Neuronal stem cell (in vitro differentiated cells): ENCODE results near the gene SLC7A5.

Source experiments
- DNase-seq: peaks from one replicate; pipeline ENCODE4 v3.0.0-alpha.2; 2013; ENCODE audit warnings: low spot score
- H2AFZ ChIP-seq: one replicate; pipeline ENCODE4 v1.6.1; 2013; ENCODE audit warnings: mild to moderate bottlenecking, low read length, inconsistent platforms
- H2AK5ac ChIP-seq: 2 replicates; pipeline ENCODE4 v1.6.1; 2013; ENCODE audit warnings: low read depth, mild to moderate bottlenecking, inconsistent platforms, low read length, moderate library complexity, mixed read lengths
- H2BK120ac ChIP-seq: 2 replicates; pipeline ENCODE4 v1.6.1; 2013; ENCODE audit warnings: low read depth, mild to moderate bottlenecking, inconsistent platforms, low read length, moderate library complexity, mixed read lengths
- H2BK12ac ChIP-seq: one replicate; pipeline ENCODE4 v1.6.1; 2013; ENCODE audit warnings: low read length, inconsistent platforms
- H2BK15ac ChIP-seq: 2 replicates; pipeline ENCODE4 v1.6.1; 2013; ENCODE audit warnings: mild to moderate bottlenecking, low read length, inconsistent platforms, mixed read lengths
- H2BK5ac ChIP-seq: one replicate; pipeline ENCODE4 v1.6.1; 2013; ENCODE audit warnings: inconsistent platforms, mild to moderate bottlenecking, low read length, moderate library complexity
- H3K14ac ChIP-seq: one replicate; pipeline ENCODE4 v1.6.1; 2013; ENCODE audit warnings: low read length, inconsistent platforms
- H3K18ac ChIP-seq: 2 replicates; pipeline ENCODE4 v1.6.1; 2013; ENCODE audit warnings: low read length, inconsistent platforms
- H3K23ac ChIP-seq: 2 replicates; pipeline ENCODE4 v1.6.1; 2013; ENCODE audit warnings: low read depth, mild to moderate bottlenecking, mixed read lengths, low read length, inconsistent platforms; ENCODE audit not compliant: poor library complexity
- H3K27ac ChIP-seq: replicated peaks from 3 replicates; pipeline ENCODE4 v1.5.1; 2013; ENCODE audit warnings: low read length, inconsistent platforms
- H3K27me3 ChIP-seq, 3 experiments: 2 replicates each; pipeline ENCODE4 v1.6.1; 2013; ENCODE audit warnings: low read length in 3 of 3, mild to moderate bottlenecking in 2 of 3, inconsistent platforms in 1 of 3, low read depth in 1 of 3, mixed read lengths in 1 of 3, moderate library complexity in 1 of 3; ENCODE audit not compliant: control insufficient read depth in 3 of 3, insufficient read depth in 3 of 3
- H3K36me3 ChIP-seq, 2 donors: replicated peaks in 1 of 2; 2 replicates each; pipeline ENCODE4 v1.6.1; 2013; ENCODE audit warnings: low read length in 2 of 2; ENCODE audit not compliant: control insufficient read depth in 2 of 2, insufficient read depth in 2 of 2
- H3K4ac ChIP-seq: 2 replicates; pipeline ENCODE4 v1.6.1; 2013; ENCODE audit warnings: inconsistent platforms, mild to moderate bottlenecking, low read length, moderate library complexity
- H3K4me1 ChIP-seq, 2 donors: 1 replicate in 1 of 2; 2 replicates in 1 of 2; pipeline ENCODE4 v1.6.1; 2013; ENCODE audit warnings: low read length in 2 of 2, low read depth in 1 of 2; ENCODE audit not compliant: control insufficient read depth in 2 of 2, insufficient read depth in 1 of 2
- H3K4me2 ChIP-seq: one replicate; pipeline ENCODE4 v1.6.1; 2013; ENCODE audit warnings: mild to moderate bottlenecking, low read length, inconsistent platforms; ENCODE audit not compliant: insufficient read depth, poor library complexity, severe bottlenecking
- H3K4me3 ChIP-seq, 2 donors: 2 replicates each; pipeline ENCODE4 v1.5.1; 2013; ENCODE audit warnings: low read length in 2 of 2, mild to moderate bottlenecking in 2 of 2, inconsistent platforms in 1 of 2, moderate library complexity in 1 of 2
- H3K79me1 ChIP-seq: one replicate; pipeline ENCODE4 v1.6.1; 2013; ENCODE audit warnings: low read depth, mild to moderate bottlenecking, inconsistent platforms, low read length, moderate library complexity
- H3K9ac ChIP-seq: one replicate; pipeline ENCODE4 v1.6.1; 2013; ENCODE audit warnings: mild to moderate bottlenecking, low read depth, low read length, inconsistent platforms; ENCODE audit not compliant: poor library complexity
- H3K9me3 ChIP-seq, 2 donors: replicated peaks in 1 of 2; 2 replicates each; pipeline versions ENCODE3 to v1.6.1; 2013; ENCODE audit warnings: low read length in 2 of 2, mild to moderate bottlenecking in 2 of 2, inconsistent platforms in 1 of 2, low read depth in 1 of 2, mixed read lengths in 1 of 2, moderate library complexity in 1 of 2; ENCODE audit not compliant: control insufficient read depth in 2 of 2, insufficient read depth in 1 of 2
- H4K8ac ChIP-seq: one replicate; pipeline ENCODE4 v1.6.1; 2013; ENCODE audit warnings: low read depth, mild to moderate bottlenecking, inconsistent platforms, low read length, moderate library complexity
- H4K91ac ChIP-seq: one replicate; pipeline ENCODE4 v1.6.1; 2013; ENCODE audit warnings: low read length, low read depth, mild to moderate bottlenecking, inconsistent platforms; ENCODE audit not compliant: poor library complexity
- WGBS, 2 donors: extraction: QIAGEN DNeasy Blood & Tissue Kit; methylation state at CpG; one replicate each; pipeline ENCODE4 v1.1.7; 2013; ENCODE audit warnings: missing lambda C conversion rate in 2 of 2, mixed read lengths in 1 of 2; ENCODE audit not compliant: insufficient read length in 2 of 2, insufficient replicate concordance in 1 of 2; ENCODE audit errors: extremely low coverage in 2 of 2; 5-methylcytosine and 5-hydroxymethylcytosine counted together

Gene SLC7A5

DNA sequence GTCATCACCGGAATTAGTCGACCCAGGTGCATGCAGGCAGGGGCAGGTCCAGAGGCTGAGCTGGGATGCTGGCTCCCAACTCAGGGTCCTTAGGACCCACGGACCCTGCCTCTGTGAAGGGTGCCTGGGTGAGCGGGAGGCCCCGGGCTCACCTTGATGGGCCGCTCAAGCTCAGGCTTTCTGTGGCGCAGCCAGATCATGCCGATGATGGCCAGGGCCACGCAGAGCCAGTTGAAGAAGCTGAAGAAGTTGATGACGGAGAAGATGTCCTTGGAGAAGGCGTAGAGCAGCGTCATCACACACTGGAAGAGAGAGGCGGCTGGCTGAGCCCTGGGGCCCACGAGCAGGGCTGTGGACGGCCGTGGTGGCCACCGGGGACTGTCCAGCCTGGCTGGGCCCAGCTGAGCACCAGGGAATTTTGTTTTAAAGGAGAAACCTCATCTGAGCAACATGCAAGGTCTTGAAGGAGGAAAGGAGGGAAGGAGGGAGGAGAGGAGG lies 32.9 kb downstream of the SLC7A5 start:
- no peak overlapping the region for H2BK120ac ChIP-seq
- peaks cover 21 to 68% of the 10 kb centered on the region in 2 donors for H3K36me3 ChIP-seq
- H3K9me3 ChIP-seq, result no peaks in the 10 kb centered on the region
- H3K23ac ChIP-seq, result no peak overlapping the region
- H3K4ac ChIP-seq, result no peak overlapping the region
- no peak overlapping the region for H3K27ac ChIP-seq
- no peak overlapping the region for H2BK15ac ChIP-seq
- H4K8ac ChIP-seq, result no peak overlapping the region
- no peak overlapping the region for H4K91ac ChIP-seq
- peak overlapping the region; percentile 87 for H3K18ac ChIP-seq
- H3K4me3 ChIP-seq, result no peak overlapping the region
- peak overlapping the region; percentile 13 for H2BK5ac ChIP-seq
- no CpG with 5 or more reads among the region's 17 CpGs for WGBS, 2 donors
- H3K79me1 ChIP-seq, result peaks cover 1% of the 10 kb centered on the region
- peaks cover 0 to 7% of the 10 kb centered on the region in 2 donors for H3K4me1 ChIP-seq
- no peaks in the 10 kb centered on the region for H3K27me3 ChIP-seq
- peak overlapping the region; percentile 81 for H2AK5ac ChIP-seq
- no peak overlapping the region for H3K4me2 ChIP-seq
- no peak overlapping the region for H2AFZ ChIP-seq
- H3K14ac ChIP-seq, result peak overlapping the region; percentile 31
- no peak overlapping the region for H3K9ac ChIP-seq
- no peak for DNase-seq
- H2BK12ac ChIP-seq, result peak overlapping the region; percentile 4

DNA sequence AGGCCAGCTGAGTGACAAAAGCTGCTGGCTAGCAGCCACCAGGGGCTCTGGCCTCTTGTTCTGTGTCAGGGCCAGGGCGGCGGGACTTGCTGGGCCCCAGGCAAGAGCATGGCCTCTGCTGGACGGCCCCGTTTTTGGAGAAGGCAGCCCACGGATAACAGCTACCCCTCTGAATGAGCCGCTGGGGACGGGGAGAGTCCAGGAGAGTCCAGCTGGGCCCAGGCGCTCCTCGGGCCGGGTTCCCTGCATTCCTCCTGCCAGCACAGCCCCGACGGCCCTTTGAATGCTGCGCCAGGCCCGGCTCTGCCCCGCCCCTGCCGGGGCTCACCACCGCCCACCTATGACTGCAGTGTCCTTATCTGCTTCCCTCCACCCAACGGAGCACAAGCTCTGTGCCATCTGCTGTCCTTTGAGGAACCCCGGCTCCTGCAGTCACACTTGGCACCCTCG lies 33.4 kb downstream of the SLC7A5 start:
- H3K27ac ChIP-seq, result no peak overlapping the region
- no peak overlapping the region for H2BK15ac ChIP-seq
- peaks cover 21 to 66% of the 10 kb centered on the region in 2 donors for H3K36me3 ChIP-seq
- H3K9ac ChIP-seq, result no peak overlapping the region
- H3K4ac ChIP-seq, result no peak overlapping the region
- no peak overlapping the region for H4K91ac ChIP-seq
- H3K14ac ChIP-seq, result peak overlapping the region; percentile 31
- H2AFZ ChIP-seq, result no peak overlapping the region
- peak overlapping the region; percentile 4 for H2BK12ac ChIP-seq
- peaks cover 1% of the 10 kb centered on the region for H3K79me1 ChIP-seq
- H2BK5ac ChIP-seq, result peak overlapping the region; percentile 13
- no peak overlapping the region for H3K18ac ChIP-seq
- peaks cover 0 to 7% of the 10 kb centered on the region in 2 donors for H3K4me1 ChIP-seq
- WGBS, 2 donors, result no CpG with 5 or more reads among the region's 20 CpGs
- H3K9me3 ChIP-seq, result no peaks in the 10 kb centered on the region
- H4K8ac ChIP-seq, result no peak overlapping the region
- no peaks in the 10 kb centered on the region for H3K27me3 ChIP-seq
- no peak overlapping the region for H3K23ac ChIP-seq
- H2AK5ac ChIP-seq, result peak overlapping the region; percentile 81
- no peak overlapping the region for H3K4me2 ChIP-seq
- no peak for DNase-seq
- H3K4me3 ChIP-seq, result no peak overlapping the region
- H2BK120ac ChIP-seq, result no peak overlapping the region

- peak overlapping the region; percentile 82 for H2BK5ac ChIP-seq
- no peak overlapping the region for H3K27ac ChIP-seq
- H2BK12ac ChIP-seq, result peak overlapping the region; percentile 22
- H3K4me2 ChIP-seq, result peak overlapping the region; percentile 11
- H2AFZ ChIP-seq, result no peak overlapping the region
- H3K36me3 ChIP-seq, result peaks cover 21 to 68% of the 10 kb centered on the region in 2 donors
- H3K9me3 ChIP-seq, result no peaks in the 10 kb centered on the region
- H3K14ac ChIP-seq, result peak overlapping the region; percentile 38
- peak overlapping the region; percentile 70 for H2AK5ac ChIP-seq
- peak overlapping the region; percentile 38 for H3K18ac ChIP-seq
- H3K79me1 ChIP-seq, result peaks cover 1% of the 10 kb centered on the region
- peak overlapping the region in 1 of 2 donors; percentile 20 for H3K4me3 ChIP-seq
- no CpG with 5 or more reads among the region's 24 CpGs for WGBS, 2 donors
- peak overlapping the region; percentile 65 for H4K8ac ChIP-seq
- no peak overlapping the region for H4K91ac ChIP-seq
- H3K23ac ChIP-seq, result peak overlapping the region; percentile 43
- peak overlapping the region; percentile 26 for H2BK15ac ChIP-seq
- no peak overlapping the region for H2BK120ac ChIP-seq
- H3K4ac ChIP-seq, result no peak overlapping the region
- no peak overlapping the region for H3K9ac ChIP-seq
- H3K4me1 ChIP-seq, result peaks cover 0 to 7% of the 10 kb centered on the region in 2 donors
- no peaks in the 10 kb centered on the region for H3K27me3 ChIP-seq
- no peak for DNase-seq
Observed at GRCh38 chr16:87834668-87835473, 34.4 kb downstream of the SLC7A5 start.

DNA sequence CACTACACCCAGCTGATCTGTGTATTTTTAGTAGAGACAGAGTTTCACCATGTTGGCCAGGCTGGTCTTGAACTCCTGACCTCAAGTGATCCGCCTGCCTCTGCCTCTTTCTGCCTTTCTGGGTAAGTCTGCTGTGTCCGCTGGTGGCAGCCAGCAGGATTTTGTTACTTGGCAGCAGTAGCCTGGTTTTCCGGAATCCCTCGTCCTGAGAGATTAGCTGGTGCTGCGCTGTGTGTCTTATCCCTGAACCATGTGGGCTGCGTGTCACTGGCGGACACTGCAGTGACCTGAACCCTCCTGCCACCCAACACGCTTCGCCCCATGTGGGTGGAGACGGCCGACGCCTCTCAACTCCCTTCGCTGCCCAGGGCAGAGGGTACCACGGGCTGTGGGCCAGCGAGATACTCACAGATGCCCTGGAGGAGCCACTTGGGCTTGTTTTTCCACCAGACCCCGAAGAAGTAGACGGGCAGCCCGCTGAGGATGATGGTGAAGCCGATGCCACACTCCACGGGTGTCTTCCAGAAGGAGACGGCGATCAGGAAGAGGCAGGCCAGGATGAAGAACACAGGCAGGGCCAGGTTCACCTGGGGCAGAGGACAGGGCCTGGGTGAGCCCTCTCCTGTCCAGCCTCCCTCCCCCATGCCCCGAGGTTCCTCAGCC lies 35.2 kb downstream of the SLC7A5 start:
- Histone ChIP-seq H3K14ac (no peak overlapping the region), H2BK12ac (peak overlapping the region; percentile 22), H3K18ac (peak overlapping the region; percentile 28), H3K9me3 (no peaks in the 10 kb centered on the region), H2BK15ac (peak overlapping the region; percentile 26), H3K79me1 (peaks cover 1% of the 10 kb centered on the region), H2AFZ (no peak overlapping the region), H3K4me1 (peaks cover 0 to 5% of the 10 kb centered on the region in 2 donors), H3K4me2 (no peak overlapping the region), H3K27me3 (no peaks in the 10 kb centered on the region), H3K9ac (no peak overlapping the region), H2AK5ac (no peak overlapping the region), H4K91ac (no peak overlapping the region), H3K27ac (no peak overlapping the region), H3K23ac (no peak overlapping the region), H4K8ac (peak overlapping the region; percentile 65), H2BK5ac (peak overlapping the region; percentile 82), H3K4me3 (no peak overlapping the region), H3K4ac (no peak overlapping the region), H3K36me3 (peaks cover 21 to 61% of the 10 kb centered on the region in 2 donors), H2BK120ac (no peak overlapping the region)
- no CpG with 5 or more reads among the region's 23 CpGs for WGBS, 2 donors
- no peak for DNase-seq
